ENCODE measurements around the gene EXOC4.
"Not testable (repeated sequence)": the region's sequence is repeated elsewhere in the genome, so short reads cannot be mapped to it uniquely, and the experiment has no call there.

Gene EXOC4

DNA sequence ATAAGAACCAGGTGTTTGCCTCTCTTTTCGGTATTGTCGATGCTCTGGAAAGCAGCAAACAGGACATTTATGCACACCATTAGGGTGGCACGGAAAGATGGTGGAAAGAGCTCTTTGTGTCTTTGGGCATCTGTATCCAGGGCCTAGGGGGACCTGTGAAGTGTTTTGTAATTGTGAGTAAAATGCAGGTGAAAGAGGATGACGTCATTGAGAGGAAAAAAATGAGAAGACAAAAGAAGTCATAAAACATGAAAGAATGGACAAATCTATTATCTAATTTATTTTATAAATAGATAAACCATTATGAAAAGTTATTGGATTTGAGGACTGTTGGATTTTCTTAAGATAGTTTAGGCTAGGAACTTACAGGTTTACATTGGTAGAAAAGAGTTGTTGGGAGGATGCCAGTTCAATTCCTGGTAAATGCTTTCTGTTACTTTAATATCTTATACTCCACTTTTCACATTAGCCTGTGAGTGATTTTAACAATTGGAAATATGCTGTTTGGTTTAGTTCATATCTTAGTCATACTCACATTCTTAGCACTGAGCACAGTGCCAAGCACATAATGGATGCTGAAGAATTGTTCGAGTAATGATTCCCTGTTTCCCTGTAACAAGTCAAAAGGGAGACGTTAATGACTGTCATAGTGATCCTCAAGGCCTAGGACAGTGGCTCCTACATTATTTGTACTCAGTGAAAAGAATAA lies 62.6 kb downstream of the EXOC4 start:
- DNase-seq (ENCODE audit: low spot score): no peak

DNA sequence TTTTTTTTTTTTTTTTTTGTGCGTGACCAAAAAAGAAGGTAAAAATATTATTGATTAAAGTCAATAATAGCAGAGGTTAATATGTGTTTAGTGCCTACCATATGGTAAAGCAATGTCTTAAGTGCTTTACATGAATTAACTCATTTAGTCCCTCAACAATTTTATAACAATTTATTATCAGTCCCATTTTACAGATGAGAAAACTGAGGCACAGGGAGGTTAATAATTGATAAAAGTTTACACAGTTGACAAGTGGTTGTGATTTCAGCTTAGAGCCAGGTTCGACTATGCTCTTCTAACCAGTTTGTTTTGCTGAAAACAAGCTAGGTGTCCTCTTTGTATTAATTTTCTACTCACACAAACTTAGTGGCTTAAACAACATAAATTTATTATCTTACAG lies 67.0 kb downstream of the EXOC4 start:
- no peak for DNase-seq (ENCODE audit: low spot score)

DNA sequence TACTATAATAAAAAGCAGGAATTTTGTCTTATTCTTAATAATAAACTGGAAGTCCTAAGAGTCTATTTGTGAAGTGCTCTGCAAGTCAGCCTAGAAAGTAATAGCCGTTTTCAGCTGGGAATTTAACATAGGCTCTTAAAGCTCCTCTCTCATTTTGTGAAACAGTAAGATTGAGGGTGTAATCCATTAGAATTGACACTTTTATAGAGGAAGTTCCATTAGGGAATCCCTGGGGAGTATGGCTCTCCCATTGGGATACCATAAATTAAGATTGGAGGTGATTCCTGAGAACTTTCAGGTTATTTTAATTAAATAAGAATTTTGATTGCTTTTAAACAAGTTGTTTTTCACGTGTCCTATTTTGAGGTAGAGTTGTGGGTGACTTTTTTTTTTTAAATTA lies 68.0 kb downstream of the EXOC4 start:
- no peak for DNase-seq (ENCODE audit: low spot score)

DNA sequence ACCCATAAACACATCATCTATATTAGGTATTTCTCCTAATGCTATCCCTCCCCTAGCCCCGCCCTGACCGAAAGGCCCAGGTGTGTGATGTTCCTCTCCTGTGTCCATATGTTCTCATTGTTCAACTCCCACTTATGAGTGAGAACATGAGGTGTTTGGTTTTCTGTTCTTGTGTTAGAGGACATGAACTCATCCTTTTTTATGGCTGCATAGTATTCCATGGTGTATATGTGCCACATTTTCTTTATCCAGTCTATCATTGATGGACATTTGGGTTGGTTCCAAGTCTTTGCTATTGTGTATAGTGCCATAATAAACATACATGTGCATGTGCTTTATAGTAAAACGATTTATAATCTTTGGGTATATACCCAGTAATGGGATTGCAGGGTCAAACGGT lies 68.5 kb downstream of the EXOC4 start:
- DNase-seq (ENCODE audit: low spot score): not testable (repeated sequence)

DNA sequence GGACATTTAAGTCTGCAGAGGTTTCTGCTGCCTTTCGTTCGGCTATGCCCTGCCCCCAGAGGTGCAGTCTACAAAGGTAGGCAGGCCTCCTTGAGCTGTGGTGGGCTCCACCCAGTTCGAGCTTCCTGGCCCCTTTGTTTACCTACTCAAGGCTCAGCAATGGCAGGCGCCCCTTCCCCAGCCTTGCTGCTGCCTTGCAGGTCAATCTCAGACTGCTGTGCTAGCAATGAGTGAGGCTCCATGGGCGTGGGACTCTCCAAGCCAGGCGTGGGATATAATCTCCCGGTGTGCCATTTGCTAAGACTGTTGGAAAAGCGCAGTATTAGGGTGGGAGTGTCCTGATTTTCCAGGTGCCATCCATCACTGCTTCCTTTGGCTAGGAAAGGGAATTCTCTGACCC lies 73.9 kb downstream of the EXOC4 start:
- DNase-seq (ENCODE audit: low spot score): not testable (repeated sequence)

DNA sequence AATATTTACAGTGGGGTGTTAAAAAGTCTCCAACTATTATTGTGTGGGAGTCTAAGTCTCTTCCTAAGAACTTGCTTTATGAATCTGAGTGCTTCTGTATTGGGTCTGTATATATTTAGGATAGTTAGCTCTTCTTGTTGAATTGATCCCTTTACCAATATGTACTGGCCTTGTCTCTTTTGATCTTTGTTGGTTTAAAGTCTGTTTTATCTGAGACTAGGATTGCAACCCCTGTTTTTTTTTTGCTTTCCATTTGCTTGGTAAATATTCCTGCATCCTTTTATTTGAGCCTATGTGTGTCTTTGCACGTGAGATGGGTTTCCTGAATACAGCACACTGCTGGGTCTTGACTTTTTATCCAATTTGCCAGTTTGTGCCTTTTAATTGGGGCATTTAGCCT lies 75.1 kb downstream of the EXOC4 start:
- DNase-seq (ENCODE audit: low spot score): not testable (repeated sequence)

DNA sequence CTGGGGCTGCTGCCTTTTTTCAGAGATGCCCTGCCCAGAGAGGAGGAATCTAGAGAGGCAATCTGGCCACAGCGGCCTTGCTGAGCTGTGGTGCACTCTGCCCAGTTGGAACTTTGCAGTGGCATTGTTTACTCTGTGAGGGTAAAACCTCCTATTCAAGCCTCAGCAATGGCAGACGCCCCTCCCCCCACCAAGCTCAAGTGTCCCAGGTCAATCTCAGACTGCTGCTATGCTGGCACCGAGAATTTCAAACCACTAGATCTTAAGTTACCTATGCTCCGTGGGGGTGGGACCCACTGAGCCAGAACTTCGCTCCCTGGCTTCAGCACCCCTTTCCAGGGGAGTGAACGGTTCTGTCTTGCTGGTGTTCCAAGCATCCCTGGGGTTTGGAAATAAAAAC lies 77.2 kb downstream of the EXOC4 start:
- no peak for DNase-seq (ENCODE audit: low spot score)

DNA sequence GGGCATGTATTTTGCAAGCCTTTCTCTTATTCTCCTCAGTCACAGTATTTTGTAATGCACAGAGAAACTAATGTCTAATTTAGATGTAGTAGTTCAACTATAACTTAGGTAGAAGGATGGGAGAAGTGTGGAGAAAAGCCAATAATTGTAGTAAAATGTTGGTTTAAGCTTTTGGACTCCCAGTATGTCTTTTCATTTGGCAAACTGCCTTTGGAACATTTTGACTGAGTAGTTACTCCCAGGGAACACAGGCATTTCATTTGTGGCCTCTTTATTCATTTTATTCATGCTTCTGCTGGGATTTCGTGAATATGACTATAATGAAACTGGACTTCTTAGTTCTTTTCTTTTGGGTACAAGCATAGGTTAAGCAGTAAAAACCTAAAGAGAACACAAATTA lies 79.0 kb downstream of the EXOC4 start:
- no peak for DNase-seq (ENCODE audit: low spot score)

DNA sequence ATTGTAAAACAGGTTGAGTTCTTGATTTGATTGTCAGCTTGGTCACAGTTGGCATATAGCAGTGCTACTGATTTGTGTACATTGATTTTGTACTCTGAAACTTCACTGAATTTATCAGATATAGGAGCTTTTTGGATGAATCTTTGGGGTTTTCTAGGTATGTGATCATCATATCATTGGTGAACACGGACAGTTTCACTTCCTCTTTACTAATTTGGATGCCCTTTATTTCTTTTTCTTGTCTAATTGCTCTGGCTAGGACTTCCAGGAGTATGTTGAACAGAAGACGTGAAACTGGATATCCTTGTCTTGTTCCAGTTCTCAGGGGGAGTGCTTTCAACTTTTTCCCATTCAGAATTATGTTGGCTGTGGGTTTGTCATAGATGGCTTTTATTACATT lies 86.9 kb downstream of the EXOC4 start:
- DNase-seq (ENCODE audit: low spot score): no peak

DNA sequence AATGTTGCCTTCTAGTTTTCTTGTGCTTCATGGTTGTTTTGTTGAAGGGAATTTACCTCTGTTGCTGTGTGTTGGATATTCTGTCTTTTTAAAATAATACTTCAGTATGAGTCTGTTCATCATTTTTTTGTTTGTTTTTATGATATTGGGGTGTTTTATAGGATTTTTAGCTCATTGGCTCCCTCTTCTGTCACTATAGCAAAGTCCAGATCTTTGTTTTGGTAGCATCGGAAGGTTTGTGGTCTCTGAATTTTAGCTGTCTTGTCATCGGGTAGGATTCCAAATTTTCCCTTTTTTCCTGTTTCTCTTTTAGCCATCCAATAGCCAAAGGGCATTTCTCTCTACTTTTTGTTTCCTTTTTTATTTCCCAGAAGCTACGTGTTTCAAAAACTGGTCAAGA lies 91.4 kb downstream of the EXOC4 start:
- DNase-seq (ENCODE audit: low spot score): no peak

DNA sequence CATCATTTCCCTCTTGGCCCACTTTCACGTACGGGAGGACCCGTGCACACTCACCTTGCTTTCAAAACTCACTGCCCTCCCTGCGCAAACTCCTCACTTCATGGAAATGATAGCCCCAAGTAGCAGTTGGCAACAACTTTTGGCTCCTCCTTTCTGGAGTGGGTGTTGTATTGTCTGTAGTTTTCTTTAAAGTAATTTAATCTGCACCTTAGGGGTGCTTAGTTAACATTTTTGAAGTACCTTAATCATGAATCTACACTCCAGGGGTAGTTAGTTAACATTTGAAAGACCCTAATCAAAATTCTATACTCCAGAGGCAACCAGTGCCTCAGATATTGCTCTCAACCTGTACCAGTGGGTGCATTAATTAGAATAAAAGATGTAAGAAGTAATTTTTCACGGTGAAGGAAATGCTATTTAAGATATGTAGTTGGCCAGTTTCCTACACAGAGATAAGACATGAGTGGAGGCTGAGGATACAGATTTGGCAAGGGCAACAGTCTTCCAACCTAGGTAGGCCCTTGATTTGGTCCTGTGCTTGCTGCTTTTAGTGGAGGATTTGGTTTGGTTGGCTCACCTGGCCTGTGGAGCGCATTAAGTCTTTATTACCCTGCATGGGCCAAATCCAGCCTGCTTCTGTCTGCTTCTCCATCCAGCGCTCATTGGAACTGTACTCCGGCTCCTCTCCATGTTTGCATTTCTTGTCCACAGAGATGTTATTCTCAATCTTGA lies 93.0 kb downstream of the EXOC4 start:
- no peak for DNase-seq (ENCODE audit: low spot score)

DNA sequence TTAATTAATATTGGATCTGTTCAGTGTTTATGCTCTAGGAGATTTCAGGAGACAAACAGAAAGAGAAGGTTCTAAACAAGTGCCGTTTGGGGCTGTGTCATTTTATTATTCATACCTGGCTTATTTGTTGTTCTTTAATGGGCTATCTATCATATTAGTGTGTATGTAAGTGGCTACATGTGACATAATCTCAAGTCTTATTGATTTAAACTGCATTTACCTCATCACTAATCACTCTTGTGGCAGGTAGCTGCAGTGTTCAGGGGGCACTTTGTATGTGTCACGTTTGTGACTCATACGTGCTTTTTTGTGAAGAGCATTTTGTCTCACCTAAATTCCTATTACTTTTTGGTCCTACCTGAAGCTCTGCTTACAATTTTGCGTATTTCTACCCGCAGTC lies 95.4 kb downstream of the EXOC4 start:
- DNase-seq (ENCODE audit: low spot score): no peak

DNA sequence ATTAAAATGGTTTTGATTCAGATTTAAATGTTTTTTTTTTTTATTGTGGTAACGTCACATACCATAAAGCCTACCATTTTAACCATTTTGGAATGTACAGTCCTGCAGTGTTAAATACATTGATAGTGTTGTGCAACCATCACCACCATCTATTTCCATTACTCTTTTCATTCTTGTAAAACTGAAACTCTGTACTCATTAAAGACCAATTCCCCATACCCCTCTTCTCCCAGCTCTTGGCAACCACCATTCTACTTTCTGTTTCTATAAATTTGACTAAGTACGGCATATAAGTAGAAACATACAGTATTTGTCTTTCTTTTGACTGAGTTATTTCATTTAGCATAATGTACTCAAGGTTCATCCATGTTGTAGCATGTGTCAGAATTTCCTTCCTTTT lies 96.2 kb downstream of the EXOC4 start:
- no peak for DNase-seq (ENCODE audit: low spot score)

DNA sequence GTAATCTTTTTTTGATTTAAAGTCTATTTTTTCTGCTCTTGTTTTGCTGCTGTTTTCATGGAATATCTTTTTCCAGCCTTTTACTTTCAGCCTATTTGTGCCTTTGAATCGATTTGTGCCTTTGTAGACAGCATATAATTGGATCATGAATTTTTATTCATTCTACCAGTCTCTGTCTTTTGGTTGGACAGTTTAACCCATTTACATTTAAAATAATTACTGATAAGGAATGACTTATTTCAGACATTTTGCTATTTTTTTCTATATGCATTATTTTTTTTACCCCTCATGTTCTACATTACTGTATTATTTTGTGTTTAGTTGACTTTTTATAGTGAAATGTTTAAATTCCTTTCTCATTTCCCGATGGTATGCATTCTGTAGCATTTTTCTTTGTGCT lies 99.6 kb downstream of the EXOC4 start:
- DNase-seq (ENCODE audit: low spot score): no peak

DNA sequence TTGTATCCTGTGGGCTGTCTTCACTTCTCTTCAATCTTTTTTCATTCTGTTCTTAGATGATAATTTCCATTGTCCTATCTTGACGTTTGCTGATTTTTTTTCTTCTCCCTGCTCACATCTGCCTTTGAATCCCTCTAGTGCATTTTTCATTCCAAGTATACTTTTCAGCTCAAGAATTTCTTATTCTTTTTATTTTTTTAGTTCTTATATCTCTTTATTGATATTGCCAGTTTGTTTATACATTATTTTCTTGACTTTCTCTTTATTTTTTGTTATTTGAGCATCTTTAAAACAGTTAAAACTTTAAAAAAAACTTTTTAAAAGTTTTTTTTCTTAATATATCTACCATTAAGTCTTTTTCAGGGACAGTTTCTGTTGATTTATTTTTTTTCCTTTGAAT lies 100.9 kb downstream of the EXOC4 start:
- no peak for DNase-seq (ENCODE audit: low spot score)

DNA sequence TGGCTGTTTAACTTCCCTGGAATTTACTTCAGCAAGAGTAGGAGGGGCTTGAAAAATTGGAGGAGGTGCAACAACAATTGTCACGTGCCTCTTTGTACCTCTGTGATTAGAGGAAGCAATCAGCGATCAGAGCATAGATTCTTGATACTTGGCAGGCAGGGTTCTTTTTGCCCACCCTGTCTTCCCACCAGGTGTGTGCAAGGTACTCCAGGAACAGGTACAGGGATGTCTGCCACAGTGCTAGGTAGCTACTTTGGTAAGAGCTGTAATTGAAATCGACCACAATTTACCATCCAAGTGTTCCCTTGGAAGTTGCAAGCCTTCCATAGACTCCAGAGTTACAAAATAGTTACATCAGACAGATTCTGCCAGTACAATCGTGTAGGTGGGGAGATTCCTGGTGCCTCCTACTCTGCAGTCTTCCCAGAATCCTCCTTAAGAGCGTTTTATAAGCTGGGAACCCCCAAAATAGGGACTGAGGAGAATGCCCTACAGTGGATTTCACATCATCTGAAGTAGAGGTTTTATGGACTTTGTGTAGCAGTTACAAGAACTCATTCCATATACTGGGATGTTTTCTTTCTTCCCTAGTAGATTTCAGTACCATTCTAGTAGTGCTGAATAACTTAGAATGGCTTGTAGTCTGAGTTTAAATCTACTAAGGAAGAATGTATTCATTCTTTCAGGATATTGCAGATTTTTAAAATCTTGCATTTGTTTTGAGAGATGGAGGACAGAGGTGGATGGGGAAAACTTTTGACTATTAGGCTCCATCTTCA lies 101.9 kb downstream of the EXOC4 start:
- DNase-seq (ENCODE audit: low spot score): no peak

DNA sequence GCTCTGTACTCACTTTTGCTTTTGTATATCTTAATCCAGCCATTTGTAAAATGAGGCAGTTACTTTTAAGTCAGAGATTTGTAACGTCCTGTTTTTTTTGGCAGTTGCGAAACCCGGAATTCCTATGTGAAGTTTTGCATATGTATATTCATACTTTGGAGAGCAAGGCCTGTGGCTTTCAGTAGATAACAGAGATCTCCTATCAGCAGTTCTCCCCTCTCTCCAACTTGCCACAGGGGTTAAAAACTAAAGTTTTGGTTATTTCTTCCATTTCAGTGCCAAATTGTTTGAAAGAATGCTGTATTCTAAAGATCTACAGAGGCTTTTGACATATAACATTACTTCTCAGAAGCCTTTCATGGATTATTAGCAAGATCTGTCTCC lies 102.4 kb downstream of the EXOC4 start:
- no peak for DNase-seq (ENCODE audit: low spot score)

DNA sequence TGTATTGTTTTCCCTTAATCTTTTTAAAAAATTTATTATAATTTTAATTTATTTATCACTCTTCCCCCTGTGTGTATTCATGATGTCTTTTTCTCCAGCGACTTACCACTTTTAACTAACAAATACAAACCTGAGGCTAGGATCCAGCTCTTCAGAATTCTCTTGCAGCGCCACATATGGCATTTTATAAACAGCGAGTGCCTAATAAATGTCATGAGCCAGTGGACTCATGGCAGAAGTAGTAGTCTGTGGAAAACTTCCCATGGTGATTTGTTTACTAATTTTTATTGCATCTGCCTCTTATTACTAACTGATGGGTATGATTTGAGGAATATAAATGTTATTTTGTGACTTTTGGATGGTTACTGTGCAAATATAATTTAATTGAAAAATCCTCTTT lies 102.9 kb downstream of the EXOC4 start:
- DNase-seq (ENCODE audit: low spot score): no peak

DNA sequence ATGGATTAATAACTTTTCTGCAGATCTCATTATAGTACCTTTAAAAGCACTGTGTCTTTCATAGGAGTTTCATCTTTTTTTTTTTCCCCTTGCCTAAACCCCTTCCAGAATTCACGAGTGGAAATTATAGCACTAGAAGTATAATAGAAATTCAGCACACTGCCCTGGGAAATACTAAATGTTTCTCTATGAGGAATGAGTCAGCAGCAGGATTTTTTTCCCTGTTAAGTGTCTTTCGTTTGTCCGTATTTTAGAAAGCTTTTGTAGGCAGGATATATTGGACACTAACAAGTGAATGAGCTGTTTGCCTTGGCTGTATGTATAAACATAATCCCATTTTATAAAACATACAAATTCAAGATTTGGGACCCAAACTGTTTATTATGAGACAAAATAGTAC lies 105.8 kb downstream of the EXOC4 start:
- no peak for DNase-seq (ENCODE audit: low spot score)

DNA sequence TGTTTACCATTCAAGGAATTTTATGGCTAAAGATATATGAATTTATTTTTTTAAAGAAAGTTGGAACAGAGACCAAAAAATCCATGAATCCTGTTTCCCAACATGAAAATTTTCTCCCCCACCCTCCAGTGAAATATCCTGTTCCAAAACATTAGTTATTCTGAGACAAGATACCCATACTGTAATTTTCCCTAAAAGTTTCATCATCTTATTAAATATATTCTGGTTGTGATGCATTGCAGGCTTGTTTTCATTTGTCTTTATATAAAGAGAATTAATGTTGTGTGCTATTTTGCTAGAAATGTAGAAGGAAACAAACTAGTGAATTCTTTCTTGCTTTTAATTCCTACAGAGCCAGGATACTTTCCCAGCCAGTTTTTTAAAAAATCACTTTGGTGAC lies 106.6 kb downstream of the EXOC4 start:
- no peak for DNase-seq (ENCODE audit: low spot score)

DNA sequence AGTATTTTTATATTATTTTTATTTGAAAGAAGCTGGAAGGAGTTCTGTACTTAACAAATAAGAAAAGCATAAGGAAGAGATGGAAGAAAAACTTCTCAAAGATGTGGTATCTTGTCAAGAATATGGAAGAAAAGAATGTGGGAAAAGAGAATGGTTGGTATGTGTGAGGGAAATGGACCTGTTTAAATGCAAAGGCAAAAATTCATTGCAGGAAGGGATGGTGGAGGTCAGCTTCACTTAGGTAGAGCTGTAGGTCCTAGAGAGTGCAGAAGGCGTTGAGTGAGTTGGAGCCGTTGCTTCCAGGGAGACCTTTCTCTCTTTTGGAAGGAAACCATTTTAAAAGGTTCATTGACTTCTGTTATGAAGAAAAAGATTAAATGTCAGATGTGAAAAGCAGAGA lies 107.3 kb downstream of the EXOC4 start:
- no peak for DNase-seq (ENCODE audit: low spot score)

DNA sequence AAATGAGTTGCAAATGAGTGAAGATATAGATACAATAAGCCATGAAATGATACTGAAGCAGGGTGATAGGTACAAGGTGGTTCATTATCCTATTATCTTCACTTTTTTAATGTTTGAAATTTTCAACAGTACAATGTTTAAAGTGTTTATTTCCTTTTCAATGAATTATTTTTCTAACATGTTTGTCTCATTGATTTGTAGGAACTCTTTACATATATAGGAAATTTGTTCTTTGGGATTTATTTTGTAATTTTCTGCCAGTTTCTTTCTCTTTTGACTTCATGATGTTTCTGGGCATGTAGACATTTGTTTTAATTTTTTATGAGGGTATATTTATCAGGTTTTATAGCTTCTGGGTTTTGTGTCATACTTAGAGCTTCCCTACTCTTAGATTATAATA lies 108.9 kb downstream of the EXOC4 start:
- DNase-seq (ENCODE audit: low spot score): no peak

DNA sequence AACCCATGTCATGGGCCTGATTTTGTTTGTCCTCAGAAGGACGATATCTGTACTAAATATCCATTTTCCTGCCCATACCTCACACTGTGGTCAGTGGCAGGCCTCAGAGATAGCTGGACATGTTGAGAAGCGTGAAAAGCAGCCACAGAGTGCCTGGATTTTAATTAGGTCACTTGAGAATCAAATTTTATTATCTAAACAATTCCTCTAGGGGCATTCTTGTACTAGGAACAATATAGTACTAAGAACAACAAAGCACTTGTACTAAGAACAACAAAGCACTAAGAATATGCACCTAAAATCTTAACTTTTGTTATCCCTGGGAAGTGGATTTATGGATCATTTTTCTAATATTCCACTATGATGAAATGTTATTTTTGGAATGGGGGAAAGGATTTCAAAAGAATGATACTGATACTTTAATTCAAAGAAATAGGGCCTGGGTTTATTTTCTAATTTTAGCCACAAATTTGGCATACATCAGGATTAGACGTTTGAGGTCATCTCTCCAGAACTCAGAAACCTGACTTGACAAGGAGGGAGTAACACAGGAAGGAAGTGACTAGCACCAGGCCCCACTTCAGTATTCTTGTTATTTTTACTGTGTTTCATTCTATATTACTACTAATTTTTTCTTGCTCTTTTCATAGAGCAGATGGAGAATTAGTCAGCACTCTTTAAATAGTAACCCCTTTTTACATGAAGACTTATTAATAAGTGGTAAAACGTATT lies 112.2 kb downstream of the EXOC4 start:
- DNase-seq (ENCODE audit: low spot score): no peak
